Measurements from ENCODE around the gene TMEM259. TPM values are rescaled to one million over a fixed set of nuclear protein-coding genes. Genes with fewer than 3 reads are reported as not detected.
A peak's percentile ranks its signal among the peaks of the same experiment; 100 is the strongest.

The TMEM259 gene
- total RNA-seq, 1 donor from 2014 or later, result 157 TPM

GRCh38 chr19:1067341-1067957 is 46.5 kb upstream of the TMEM259 start:
- no peak for TF ChIP-seq CTCF (IDR thresholded peaks at IDR 0.05)
- peaks cover 23% of the 10 kb centered on the region for H3K4me1 Mint-ChIP-seq (ENCODE audit: unreplicated experiment)
- H3K36me3 Mint-ChIP-seq (ENCODE audit: unreplicated experiment), result no peaks in the 10 kb centered on the region
- H3K27ac Mint-ChIP-seq (ENCODE audit: unreplicated experiment), result no peak overlapping the region
- DNase-seq (ENCODE audit: extremely low spot score, unreplicated experiment), result no peak
- peaks cover 11% of the 10 kb centered on the region for H3K27me3 Mint-ChIP-seq (ENCODE audit: unreplicated experiment)
- no peaks in the 10 kb centered on the region for H3K9me3 Mint-ChIP-seq (ENCODE audit: unreplicated experiment)
- H3K4me3 Mint-ChIP-seq (ENCODE audit: unreplicated experiment), result no peak overlapping the region

- Mint-ChIP-seq H3K4me3 (ENCODE audit: unreplicated experiment) (peak within 1 kb of the TSS; percentile 50), H3K4me1 (ENCODE audit: unreplicated experiment) (peaks cover 22% of the 10 kb centered on the region), H3K36me3 (ENCODE audit: unreplicated experiment) (no peaks in the 10 kb centered on the region), H3K9me3 (ENCODE audit: unreplicated experiment) (no peaks in the 10 kb centered on the region), H3K27ac (ENCODE audit: unreplicated experiment) (no peak within 1 kb of the TSS), H3K27me3 (ENCODE audit: unreplicated experiment) (peaks cover 9% of the 10 kb centered on the region)
- TF ChIP-seq CTCF (IDR thresholded peaks at IDR 0.05), result no peak
- DNase-seq (ENCODE audit: extremely low spot score, unreplicated experiment), result no peak
Measured at GRCh38 chr19:1066748-1067340, 45.9 kb upstream of the TMEM259 start, which contains the start of gene ARHGAP45. ARHGAP45 (plus strand) TSS chr19:1067167; CDS start chr19:1067406, 239 bp downstream.

GRCh38 chr19:1066251-1066747 is 45.4 kb upstream of the TMEM259 start:
- no peaks in the 10 kb centered on the region for H3K36me3 Mint-ChIP-seq (ENCODE audit: unreplicated experiment)
- DNase-seq (ENCODE audit: extremely low spot score, unreplicated experiment), result no peak
- TF ChIP-seq CTCF (IDR thresholded peaks at IDR 0.05), result no peak
- no peak overlapping the region for H3K4me3 Mint-ChIP-seq (ENCODE audit: unreplicated experiment)
- peaks cover 5% of the 10 kb centered on the region for H3K27me3 Mint-ChIP-seq (ENCODE audit: unreplicated experiment)
- no peaks in the 10 kb centered on the region for H3K9me3 Mint-ChIP-seq (ENCODE audit: unreplicated experiment)
- H3K27ac Mint-ChIP-seq (ENCODE audit: unreplicated experiment), result no peak overlapping the region
- H3K4me1 Mint-ChIP-seq (ENCODE audit: unreplicated experiment), result peaks cover 18% of the 10 kb centered on the region

- H3K36me3 Mint-ChIP-seq (ENCODE audit: unreplicated experiment), result no peaks in the 10 kb centered on the region
- no peak overlapping the region for H3K4me3 Mint-ChIP-seq (ENCODE audit: unreplicated experiment)
- H3K27me3 Mint-ChIP-seq (ENCODE audit: unreplicated experiment), result peaks cover 5% of the 10 kb centered on the region
- peaks cover 18% of the 10 kb centered on the region for H3K4me1 Mint-ChIP-seq (ENCODE audit: unreplicated experiment)
- no peak overlapping the region for H3K27ac Mint-ChIP-seq (ENCODE audit: unreplicated experiment)
- H3K9me3 Mint-ChIP-seq (ENCODE audit: unreplicated experiment), result no peaks in the 10 kb centered on the region
- no peak for TF ChIP-seq CTCF (IDR thresholded peaks at IDR 0.05)
- no peak for DNase-seq (ENCODE audit: extremely low spot score, unreplicated experiment)
Measured at GRCh38 chr19:1065606-1066109, 44.7 kb upstream of the TMEM259 start.
